Fibroblast of villous mesenchyme (primary cell): ENCODE results near the gene IRF2. TPM values are rescaled to one million over a fixed set of nuclear protein-coding genes. Genes with fewer than 3 reads are reported as not detected.

Experiments used
- DNase-seq: peaks from one replicate; pipeline ENCODE4 v3.0.0-alpha.2; 2010; ENCODE audit warnings: low read depth
- H3K4me3 ChIP-seq: 2 replicates; pipeline ENCODE4 v1.5.1; 2011; ENCODE audit warnings: low read depth, mild to moderate bottlenecking, low read length
- CTCF ChIP-seq: IDR thresholded peaks from 2 replicates; pipeline ENCODE4 v1.5.1; 2012; ENCODE audit warnings: low read depth, mild to moderate bottlenecking, low read length; ENCODE audit not compliant: insufficient read depth
- total RNA-seq: library from RNA; depleted of rRNA; stranded (reverse); fragments of >200 nt; gene quantifications from 2 replicates; pipeline ENCODE4 v1.2.3, GENCODE V29; 2012

The IRF2 gene
- total RNA-seq, 1 donor, result 42.3 TPM

- TF ChIP-seq CTCF, result no peak
- DNase-seq, result no peak
- H3K4me3 ChIP-seq, result no peak overlapping the region
Observed at GRCh38 chr4:184440595-184441358, 33.6 kb downstream of the IRF2 start.

- peak; percentile 69 for DNase-seq
- no peak for TF ChIP-seq CTCF
- no peak overlapping the region for H3K4me3 ChIP-seq
Observed at GRCh38 chr4:184439856-184440594, 34.3 kb downstream of the IRF2 start.

GRCh38 chr4:184439386-184439785 lies 35.0 kb downstream of the IRF2 start:
- DNase-seq, result peak; percentile 32
- no peak for TF ChIP-seq CTCF
- H3K4me3 ChIP-seq, result no peak overlapping the region

GRCh38 chr4:184438375-184438774 lies 36.0 kb downstream of the IRF2 start:
- no peak overlapping the region for H3K4me3 ChIP-seq
- no peak for DNase-seq
- no peak for TF ChIP-seq CTCF

GRCh38 chr4:184437565-184438265 lies 36.6 kb downstream of the IRF2 start:
- TF ChIP-seq CTCF, result no peak
- no peak overlapping the region for H3K4me3 ChIP-seq
- DNase-seq, result peak; percentile 8

- TF ChIP-seq CTCF, result no peak
- no peak overlapping the region for H3K4me3 ChIP-seq
- no peak for DNase-seq
Observed at GRCh38 chr4:184434501-184435066, 39.8 kb downstream of the IRF2 start.
